ENCODE measurements around the gene RSPH6A.

GRCh38 chr19:45862564-45863334, 47.6 kb upstream of the RSPH6A start, which contains the start of gene SYMPK:
- TF ChIP-seq CTCF (IDR thresholded peaks at IDR 0.05) (no peak), POLR2A (IDR thresholded peaks at IDR 0.05) (peak in 1 of 2 donors; percentile 22)
